ENCODE data around the gene ERBB4.

- TF ChIP-seq CTCF (IDR thresholded peaks at IDR 0.05) (no peak), POLR2A (IDR thresholded peaks at IDR 0.05) (no peak)
These were observed 939.5 kb downstream of the ERBB4 start for GRCh38 chr2:211599146-211599545.

Measured in esophagus squamous epithelium (tissue), 4 donors.